ENCODE data around the gene ROR1.

DNA sequence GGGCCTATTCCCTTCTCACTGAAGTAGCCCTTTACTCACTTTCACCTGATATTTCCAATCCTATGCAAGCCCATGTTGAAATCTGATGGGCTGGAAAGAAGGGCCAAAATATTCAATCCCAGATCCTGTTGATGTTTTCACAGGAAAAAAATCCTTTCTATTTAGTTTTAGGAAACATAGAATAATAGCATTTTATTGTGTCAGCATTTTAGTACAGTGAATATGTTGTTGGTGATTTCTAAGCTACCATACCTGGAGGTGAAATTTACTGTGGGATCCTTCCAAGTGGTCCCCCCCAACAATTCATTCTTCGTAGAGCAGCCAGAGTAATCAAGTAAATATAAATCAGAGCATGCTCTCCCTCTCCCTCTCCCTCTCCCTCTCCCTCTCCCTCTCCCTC lies 426.2 kb downstream of the ROR1 start:
- TF ChIP-seq, protein P1, sequence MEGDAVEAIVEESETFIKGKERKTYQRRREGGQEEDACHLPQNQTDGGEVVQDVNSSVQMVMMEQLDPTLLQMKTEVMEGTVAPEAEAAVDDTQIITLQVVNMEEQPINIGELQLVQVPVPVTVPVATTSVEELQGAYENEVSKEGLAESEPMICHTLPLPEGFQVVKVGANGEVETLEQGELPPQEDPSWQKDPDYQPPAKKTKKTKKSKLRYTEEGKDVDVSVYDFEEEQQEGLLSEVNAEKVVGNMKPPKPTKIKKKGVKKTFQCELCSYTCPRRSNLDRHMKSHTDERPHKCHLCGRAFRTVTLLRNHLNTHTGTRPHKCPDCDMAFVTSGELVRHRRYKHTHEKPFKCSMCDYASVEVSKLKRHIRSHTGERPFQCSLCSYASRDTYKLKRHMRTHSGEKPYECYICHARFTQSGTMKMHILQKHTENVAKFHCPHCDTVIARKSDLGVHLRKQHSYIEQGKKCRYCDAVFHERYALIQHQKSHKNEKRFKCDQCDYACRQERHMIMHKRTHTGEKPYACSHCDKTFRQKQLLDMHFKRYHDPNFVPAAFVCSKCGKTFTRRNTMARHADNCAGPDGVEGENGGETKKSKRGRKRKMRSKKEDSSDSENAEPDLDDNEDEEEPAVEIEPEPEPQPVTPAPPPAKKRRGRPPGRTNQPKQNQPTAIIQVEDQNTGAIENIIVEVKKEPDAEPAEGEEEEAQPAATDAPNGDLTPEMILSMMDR (IDR thresholded peaks at IDR 0.05) = no peak
- TF ChIP-seq, protein P2, sequence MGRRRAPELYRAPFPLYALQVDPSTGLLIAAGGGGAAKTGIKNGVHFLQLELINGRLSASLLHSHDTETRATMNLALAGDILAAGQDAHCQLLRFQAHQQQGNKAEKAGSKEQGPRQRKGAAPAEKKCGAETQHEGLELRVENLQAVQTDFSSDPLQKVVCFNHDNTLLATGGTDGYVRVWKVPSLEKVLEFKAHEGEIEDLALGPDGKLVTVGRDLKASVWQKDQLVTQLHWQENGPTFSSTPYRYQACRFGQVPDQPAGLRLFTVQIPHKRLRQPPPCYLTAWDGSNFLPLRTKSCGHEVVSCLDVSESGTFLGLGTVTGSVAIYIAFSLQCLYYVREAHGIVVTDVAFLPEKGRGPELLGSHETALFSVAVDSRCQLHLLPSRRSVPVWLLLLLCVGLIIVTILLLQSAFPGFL (CRISPR knock-in tag; IDR thresholded peaks at IDR 0.05; ENCODE audit: borderline replicate concordance) = no peak
- TF ChIP-seq FOXK1 (CRISPR knock-in tag; IDR thresholded peaks at IDR 0.05) = no peak
- TF ChIP-seq GABPB1 (CRISPR knock-in tag; IDR thresholded peaks at IDR 0.05) = no peak
- no peak for TF ChIP-seq HMGA2 (CRISPR knock-in tag; IDR thresholded peaks at IDR 0.05)
- no peak for TF ChIP-seq TEAD4 (CRISPR knock-in tag; IDR thresholded peaks at IDR 0.05)
- TF ChIP-seq, protein P3, sequence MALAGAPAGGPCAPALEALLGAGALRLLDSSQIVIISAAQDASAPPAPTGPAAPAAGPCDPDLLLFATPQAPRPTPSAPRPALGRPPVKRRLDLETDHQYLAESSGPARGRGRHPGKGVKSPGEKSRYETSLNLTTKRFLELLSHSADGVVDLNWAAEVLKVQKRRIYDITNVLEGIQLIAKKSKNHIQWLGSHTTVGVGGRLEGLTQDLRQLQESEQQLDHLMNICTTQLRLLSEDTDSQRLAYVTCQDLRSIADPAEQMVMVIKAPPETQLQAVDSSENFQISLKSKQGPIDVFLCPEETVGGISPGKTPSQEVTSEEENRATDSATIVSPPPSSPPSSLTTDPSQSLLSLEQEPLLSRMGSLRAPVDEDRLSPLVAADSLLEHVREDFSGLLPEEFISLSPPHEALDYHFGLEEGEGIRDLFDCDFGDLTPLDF (CRISPR knock-in tag; IDR thresholded peaks at IDR 0.05) = no peak
- TF ChIP-seq RELA (CRISPR knock-in tag; IDR thresholded peaks at IDR 0.05; ENCODE audit: borderline replicate concordance) = no peak
- TF ChIP-seq, protein P4, sequence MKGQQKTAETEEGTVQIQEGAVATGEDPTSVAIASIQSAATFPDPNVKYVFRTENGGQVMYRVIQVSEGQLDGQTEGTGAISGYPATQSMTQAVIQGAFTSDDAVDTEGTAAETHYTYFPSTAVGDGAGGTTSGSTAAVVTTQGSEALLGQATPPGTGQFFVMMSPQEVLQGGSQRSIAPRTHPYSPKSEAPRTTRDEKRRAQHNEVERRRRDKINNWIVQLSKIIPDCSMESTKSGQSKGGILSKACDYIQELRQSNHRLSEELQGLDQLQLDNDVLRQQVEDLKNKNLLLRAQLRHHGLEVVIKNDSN (CRISPR knock-in tag; IDR thresholded peaks at IDR 0.05) = no peak
- TF ChIP-seq, protein P5, sequence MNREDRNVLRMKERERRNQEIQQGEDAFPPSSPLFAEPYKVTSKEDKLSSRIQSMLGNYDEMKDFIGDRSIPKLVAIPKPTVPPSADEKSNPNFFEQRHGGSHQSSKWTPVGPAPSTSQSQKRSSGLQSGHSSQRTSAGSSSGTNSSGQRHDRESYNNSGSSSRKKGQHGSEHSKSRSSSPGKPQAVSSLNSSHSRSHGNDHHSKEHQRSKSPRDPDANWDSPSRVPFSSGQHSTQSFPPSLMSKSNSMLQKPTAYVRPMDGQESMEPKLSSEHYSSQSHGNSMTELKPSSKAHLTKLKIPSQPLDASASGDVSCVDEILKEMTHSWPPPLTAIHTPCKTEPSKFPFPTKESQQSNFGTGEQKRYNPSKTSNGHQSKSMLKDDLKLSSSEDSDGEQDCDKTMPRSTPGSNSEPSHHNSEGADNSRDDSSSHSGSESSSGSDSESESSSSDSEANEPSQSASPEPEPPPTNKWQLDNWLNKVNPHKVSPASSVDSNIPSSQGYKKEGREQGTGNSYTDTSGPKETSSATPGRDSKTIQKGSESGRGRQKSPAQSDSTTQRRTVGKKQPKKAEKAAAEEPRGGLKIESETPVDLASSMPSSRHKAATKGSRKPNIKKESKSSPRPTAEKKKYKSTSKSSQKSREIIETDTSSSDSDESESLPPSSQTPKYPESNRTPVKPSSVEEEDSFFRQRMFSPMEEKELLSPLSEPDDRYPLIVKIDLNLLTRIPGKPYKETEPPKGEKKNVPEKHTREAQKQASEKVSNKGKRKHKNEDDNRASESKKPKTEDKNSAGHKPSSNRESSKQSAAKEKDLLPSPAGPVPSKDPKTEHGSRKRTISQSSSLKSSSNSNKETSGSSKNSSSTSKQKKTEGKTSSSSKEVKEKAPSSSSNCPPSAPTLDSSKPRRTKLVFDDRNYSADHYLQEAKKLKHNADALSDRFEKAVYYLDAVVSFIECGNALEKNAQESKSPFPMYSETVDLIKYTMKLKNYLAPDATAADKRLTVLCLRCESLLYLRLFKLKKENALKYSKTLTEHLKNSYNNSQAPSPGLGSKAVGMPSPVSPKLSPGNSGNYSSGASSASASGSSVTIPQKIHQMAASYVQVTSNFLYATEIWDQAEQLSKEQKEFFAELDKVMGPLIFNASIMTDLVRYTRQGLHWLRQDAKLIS (CRISPR knock-in tag; IDR thresholded peaks at IDR 0.05; ENCODE audit: borderline replicate concordance) = no peak
- TF ChIP-seq ETV6 (CRISPR knock-in tag; IDR thresholded peaks at IDR 0.05) = no peak
